Smooth muscle cell (in vitro differentiated cells): Measurements from ENCODE around the gene PARD6A. TPM values are rescaled to one million over a fixed set of nuclear protein-coding genes. Genes with fewer than 3 reads are reported as not detected.

Experiments
- DNase-seq: peaks from one replicate; lab custom pipeline; 2025; ENCODE audit not compliant: unreplicated experiment; lab: John Stamatoyannopoulos, UW
- H2AFZ ChIP-seq: fragments of 200-600 bp; sonication (generic); 2 replicates; pipeline ENCODE4 v1.6.0; 2016; ENCODE audit warnings: antibody characterized with exemption, low read depth, mild to moderate bottlenecking
- H3F3A ChIP-seq: fragments of 200-600 bp; sonication (generic); 2 replicates; pipeline ENCODE4 v1.6.0; 2017; ENCODE audit warnings: antibody characterized with exemption, low read depth
- H3K27ac ChIP-seq: fragments of 200-600 bp; sonication (generic); 2 replicates; pipeline ENCODE4 v1.5.1; 2016; ENCODE audit warnings: low read depth, mild to moderate bottlenecking
- H3K27me3 ChIP-seq: fragments of 200-600 bp; sonication (generic); 2 replicates; pipeline ENCODE4 v1.6.1; 2016; ENCODE audit warnings: low read depth, mild to moderate bottlenecking
- H3K36me3 ChIP-seq: fragments of 200-600 bp; sonication (generic); 2 replicates; pipeline ENCODE4 v1.5.1; 2016; ENCODE audit warnings: low read depth
- H3K4me1 ChIP-seq: fragments of 200-600 bp; sonication (generic); 2 replicates; pipeline ENCODE4 v1.5.1; 2016; ENCODE audit warnings: low read depth
- H3K4me2 ChIP-seq: fragments of 200-600 bp; sonication (generic); 2 replicates; pipeline ENCODE4 v1.6.0; 2016; ENCODE audit warnings: mild to moderate bottlenecking
- H3K4me3 ChIP-seq: fragments of 200-600 bp; sonication (generic); 2 replicates; pipeline ENCODE4 v1.5.1; 2016; ENCODE audit warnings: mild to moderate bottlenecking
- H3K79me2 ChIP-seq: fragments of 200-600 bp; sonication (generic); 2 replicates; pipeline ENCODE4 v1.6.0; 2016; ENCODE audit warnings: low read depth, mild to moderate bottlenecking
- H3K9ac ChIP-seq: fragments of 200-600 bp; sonication (generic); 2 replicates; pipeline ENCODE4 v1.6.0; 2016; ENCODE audit warnings: low read depth
- H3K9me3 ChIP-seq: fragments of 200-600 bp; sonication (generic); replicated peaks from 2 replicates; pipeline ENCODE4 v1.5.1; 2016; ENCODE audit warnings: low read depth
- H4K20me1 ChIP-seq: fragments of 200-600 bp; sonication (generic); 2 replicates; pipeline ENCODE4 v1.6.0; 2016; ENCODE audit warnings: low read depth
- CTCF ChIP-seq: fragments of 200-600 bp; sonication (generic); IDR thresholded peaks from 2 replicates; pipeline ENCODE4 v1.5.1; 2017; ENCODE audit warnings: borderline replicate concordance, mild to moderate bottlenecking, antibody characterized with exemption; ENCODE audit not compliant: insufficient read depth, poor library complexity, severe bottlenecking
- WGBS: methylation state at CpG from one replicate; pipeline ENCODE4 v1.1.7; 2016; ENCODE audit warnings: low lambda C conversion rate; 5-methylcytosine and 5-hydroxymethylcytosine counted together
- polyA plus RNA-seq: library from polyadenylated mRNA; unstranded; fragments of >200 nt; fragmentation: Nextera tagmentation; extraction: Ambion mirVana; gene quantifications from 2 replicates; pipeline ENCODE4 v1.2.1, GENCODE V29; 2016
- total RNA-seq: library from RNA; depleted of rRNA; stranded (reverse); fragments of >200 nt; gene quantifications from 2 replicates; pipeline ENCODE4 v1.2.3, GENCODE V29; 2014

PARD6A gene
- total and polyA plus RNA-seq, 2 experiments from 2014 or later: 0.36 to 0.58 TPM

GRCh38 chr16:67707790-67708189 lies 47.0 kb downstream of the PARD6A start:
- Histone ChIP-seq H3K4me3 (no peak overlapping the region), H3K27ac (no peak overlapping the region), H4K20me1 (peaks cover 83% of the 10 kb centered on the region), H3K9ac (no peak overlapping the region), H3F3A (no peaks in the 10 kb centered on the region), H3K79me2 (peaks cover 71% of the 10 kb centered on the region), H3K27me3 (no peaks in the 10 kb centered on the region), H3K4me2 (no peak overlapping the region), H3K36me3 (no peaks in the 10 kb centered on the region), H2AFZ (no peak overlapping the region), H3K9me3 (no peaks in the 10 kb centered on the region), H3K4me1 (no peaks in the 10 kb centered on the region)
- no peak for TF ChIP-seq CTCF
- WGBS: 97% methylated on average over 5 of the region's 5 CpGs
- DNase-seq: no peak

GRCh38 chr16:67708368-67708771 lies 47.6 kb downstream of the PARD6A start:
- TF ChIP-seq CTCF: no peak
- no peaks in the 10 kb centered on the region for H3K27me3 ChIP-seq
- no peaks in the 10 kb centered on the region for H3K4me1 ChIP-seq
- H3K27ac ChIP-seq: no peak overlapping the region
- peaks cover 83% of the 10 kb centered on the region for H4K20me1 ChIP-seq
- no peaks in the 10 kb centered on the region for H3K9me3 ChIP-seq
- no peaks in the 10 kb centered on the region for H3F3A ChIP-seq
- H3K79me2 ChIP-seq: peaks cover 71% of the 10 kb centered on the region
- no peak overlapping the region for H3K9ac ChIP-seq
- WGBS: 97% methylated on average over 2 of the region's 2 CpGs
- DNase-seq: no peak
- H2AFZ ChIP-seq: no peak overlapping the region
- no peak overlapping the region for H3K4me3 ChIP-seq
- H3K36me3 ChIP-seq: no peaks in the 10 kb centered on the region
- H3K4me2 ChIP-seq: no peak overlapping the region

- no peak for DNase-seq
- Histone ChIP-seq H4K20me1 (peaks cover 83% of the 10 kb centered on the region), H3F3A (no peaks in the 10 kb centered on the region), H3K9me3 (no peaks in the 10 kb centered on the region), H3K27me3 (no peaks in the 10 kb centered on the region), H2AFZ (no peak overlapping the region), H3K4me3 (no peak overlapping the region), H3K4me1 (no peaks in the 10 kb centered on the region), H3K9ac (no peak overlapping the region), H3K4me2 (no peak overlapping the region), H3K36me3 (no peaks in the 10 kb centered on the region), H3K79me2 (peaks cover 75% of the 10 kb centered on the region), H3K27ac (no peak overlapping the region)
- 82% methylated on average over 1 of the region's 1 CpG for WGBS
- TF ChIP-seq CTCF: no peak
Measured at GRCh38 chr16:67709050-67709449, 48.3 kb downstream of the PARD6A start.

- no peaks in the 10 kb centered on the region for H3F3A ChIP-seq
- DNase-seq: no peak
- H3K27me3 ChIP-seq: no peaks in the 10 kb centered on the region
- H3K79me2 ChIP-seq: peaks cover 82% of the 10 kb centered on the region
- no peak overlapping the region for H3K4me3 ChIP-seq
- no peak overlapping the region for H3K27ac ChIP-seq
- H2AFZ ChIP-seq: no peak overlapping the region
- H4K20me1 ChIP-seq: peaks cover 83% of the 10 kb centered on the region
- TF ChIP-seq CTCF: no peak
- 95% methylated on average over 6 of the region's 6 CpGs for WGBS
- H3K36me3 ChIP-seq: no peaks in the 10 kb centered on the region
- no peak overlapping the region for H3K9ac ChIP-seq
- no peaks in the 10 kb centered on the region for H3K4me1 ChIP-seq
- no peaks in the 10 kb centered on the region for H3K9me3 ChIP-seq
- H3K4me2 ChIP-seq: no peak overlapping the region
Measured at GRCh38 chr16:67710607-67711006, 49.8 kb downstream of the PARD6A start.

Other genes with a start within 250 kb of the PARD6A start
- gene ZDHHC1, start 244.5 kb upstream of the PARD6A start, total RNA-seq: 7.1 and 7.9 TPM in 2 replicates
- 14.2 and 15.7 TPM in 2 replicates for gene ZDHHC1, start 244.5 kb upstream of the PARD6A start, polyA plus RNA-seq
- gene HSD11B2, start 229.8 kb upstream of the PARD6A start, total RNA-seq: not detected in 2 replicates
- not detected in 2 replicates for gene HSD11B2, start 229.8 kb upstream of the PARD6A start, polyA plus RNA-seq
- 74.7 and 96.8 TPM in 2 replicates for gene ATP6V0D1, start 179.8 kb upstream of the PARD6A start, total RNA-seq
- 114 and 128 TPM in 2 replicates for gene ATP6V0D1, start 179.8 kb upstream of the PARD6A start, polyA plus RNA-seq
- gene AGRP, start 177.4 kb upstream of the PARD6A start, total RNA-seq: not detected in 2 replicates
- not detected in 2 replicates for gene AGRP, start 177.4 kb upstream of the PARD6A start, polyA plus RNA-seq
- 10.7 and 26.6 TPM in 2 replicates for gene RIPOR1, start 132.1 kb upstream of the PARD6A start, total RNA-seq
- gene RIPOR1, start 132.1 kb upstream of the PARD6A start, polyA plus RNA-seq: 47.3 and 57.2 TPM in 2 replicates
- gene CTCF, start 98.4 kb upstream of the PARD6A start, total RNA-seq: 32.4 and 37.3 TPM in 2 replicates
- 28.4 and 34.8 TPM in 2 replicates for gene CTCF, start 98.4 kb upstream of the PARD6A start, polyA plus RNA-seq
- gene CARMIL2, start 15.8 kb upstream of the PARD6A start, total RNA-seq: 0.18 and 0.76 TPM in 2 replicates
- 1.2 and 1.9 TPM in 2 replicates for gene CARMIL2, start 15.8 kb upstream of the PARD6A start, polyA plus RNA-seq
- 16.5 and 21.9 TPM in 2 replicates for gene ACD, start 700 bp upstream of the PARD6A start, total RNA-seq
- 31.7 and 45.2 TPM in 2 replicates for gene ACD, start 700 bp upstream of the PARD6A start, polyA plus RNA-seq
- 8.2 and 9.8 TPM in 2 replicates for gene ENKD1, start 5.8 kb downstream of the PARD6A start, total RNA-seq
- 14.2 and 19.0 TPM in 2 replicates for gene ENKD1, start 5.8 kb downstream of the PARD6A start, polyA plus RNA-seq
- gene C16orf86, start 5.9 kb downstream of the PARD6A start, total RNA-seq: 3.4 and 6.9 TPM in 2 replicates
- gene C16orf86, start 5.9 kb downstream of the PARD6A start, polyA plus RNA-seq: 3.9 and 8.5 TPM in 2 replicates
- gene GFOD2, start 58.4 kb downstream of the PARD6A start, total RNA-seq: 10.6 and 15.1 TPM in 2 replicates
- gene GFOD2, start 58.4 kb downstream of the PARD6A start, polyA plus RNA-seq: 15.0 and 24.0 TPM in 2 replicates
- 4.6 and 9.8 TPM in 2 replicates for gene RANBP10, start 145.6 kb downstream of the PARD6A start, total RNA-seq
- 5.9 and 6.6 TPM in 2 replicates for gene RANBP10, start 145.6 kb downstream of the PARD6A start, polyA plus RNA-seq
- 0.18 and 1.1 TPM in 2 replicates for gene TSNAXIP1, start 145.9 kb downstream of the PARD6A start, total RNA-seq
- gene TSNAXIP1, start 145.9 kb downstream of the PARD6A start, polyA plus RNA-seq: 1.0 and 3.1 TPM in 2 replicates
- gene THAP11, start 181.4 kb downstream of the PARD6A start, total RNA-seq: 23.0 and 31.3 TPM in 2 replicates
- gene THAP11, start 181.4 kb downstream of the PARD6A start, polyA plus RNA-seq: 32.7 and 38.3 TPM in 2 replicates
- gene NUTF2, start 186.0 kb downstream of the PARD6A start, total RNA-seq: 112 and 115 TPM in 2 replicates
- gene NUTF2, start 186.0 kb downstream of the PARD6A start, polyA plus RNA-seq: 202 and 208 TPM in 2 replicates
- gene CENPT, start 186.7 kb downstream of the PARD6A start, total RNA-seq: 37.3 and 47.0 TPM in 2 replicates
- gene CENPT, start 186.7 kb downstream of the PARD6A start, polyA plus RNA-seq: 65.8 and 79.7 TPM in 2 replicates
- gene EDC4, start 212.1 kb downstream of the PARD6A start, total RNA-seq: 35.5 and 46.3 TPM in 2 replicates
- gene EDC4, start 212.1 kb downstream of the PARD6A start, polyA plus RNA-seq: 64.5 and 74.7 TPM in 2 replicates
- not detected in 2 replicates for gene NRN1L, start 223.9 kb downstream of the PARD6A start, total RNA-seq
- 0.46 and 0.57 TPM in 2 replicates for gene NRN1L, start 223.9 kb downstream of the PARD6A start, polyA plus RNA-seq
- 15.3 and 17.2 TPM in 2 replicates for gene PSKH1, start 232.3 kb downstream of the PARD6A start, total RNA-seq
- 35.2 and 36.0 TPM in 2 replicates for gene PSKH1, start 232.3 kb downstream of the PARD6A start, polyA plus RNA-seq